Measurements from ENCODE around the gene GALNTL6.

DNA sequence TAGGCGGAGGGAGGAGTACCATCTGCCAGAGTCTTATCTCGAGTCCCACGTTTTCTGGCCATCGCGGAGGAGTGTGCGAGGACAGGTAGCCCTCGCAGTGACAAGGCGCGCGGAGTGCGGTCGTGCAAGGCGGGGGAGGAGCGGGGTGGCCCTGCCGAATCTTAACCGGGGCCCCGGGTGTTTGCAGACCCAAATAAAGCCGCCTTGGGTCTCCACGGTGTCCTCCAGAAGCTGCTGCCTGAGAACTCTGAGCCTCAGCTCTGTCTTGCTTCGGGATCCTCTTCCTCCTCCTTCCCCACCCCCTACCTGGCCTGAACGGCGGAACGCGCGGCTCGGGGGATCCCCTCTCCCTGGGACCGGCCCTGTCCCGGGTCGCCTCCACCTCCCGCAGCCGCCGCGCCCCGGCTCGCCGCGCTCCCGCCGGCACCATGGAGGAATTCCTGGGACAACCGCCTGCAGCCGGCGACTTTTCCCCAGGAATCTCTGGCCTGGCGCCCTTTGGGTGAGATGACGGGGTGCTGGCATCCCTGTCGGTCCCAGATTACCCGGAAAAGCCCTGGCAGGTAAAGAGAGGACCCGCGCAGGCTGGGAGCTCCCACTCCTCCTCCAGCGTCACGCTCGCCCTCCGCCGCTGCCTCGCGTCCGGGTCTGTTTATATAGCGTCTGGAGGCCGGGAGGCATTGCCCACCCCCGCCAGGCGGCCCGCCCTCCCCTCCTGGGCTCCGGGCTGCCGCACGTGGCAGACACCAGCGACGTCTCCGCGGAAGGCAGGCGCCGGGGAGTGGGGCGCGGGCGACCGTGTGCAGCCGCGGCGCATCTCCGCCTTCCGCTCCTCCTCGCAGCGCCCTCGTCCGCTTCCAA, at the start of gene GALNTL6:
- peak; percentile 24 for TF ChIP-seq EZH2 (IDR thresholded peaks at IDR 0.05; ENCODE audit: low read length)
- TF ChIP-seq CTCF (optimal IDR thresholded peaks at IDR 0.05 in 1 of 3, IDR thresholded peaks at IDR 0.05 in 1 of 3, conservative IDR thresholded peaks at IDR 0.05 in 1 of 3; ENCODE audit: extremely low read depth in 1 of 3, insufficient read depth in 2 of 3, low read length in 3 of 3) = no peak

All from keratinocyte (primary cell).